HG03280 (cell line): ENCODE results near the gene MMP21.

ENCODE experiments used
- ATAC-seq: cut with Tn5 transposase; IDR thresholded peaks from one replicate; pipeline ENCODE4 v1.9.1; 2021; ENCODE audit warnings: mild to moderate bottlenecking, moderate library complexity; ENCODE audit not compliant: unreplicated experiment

The MMP21 gene

DNA sequence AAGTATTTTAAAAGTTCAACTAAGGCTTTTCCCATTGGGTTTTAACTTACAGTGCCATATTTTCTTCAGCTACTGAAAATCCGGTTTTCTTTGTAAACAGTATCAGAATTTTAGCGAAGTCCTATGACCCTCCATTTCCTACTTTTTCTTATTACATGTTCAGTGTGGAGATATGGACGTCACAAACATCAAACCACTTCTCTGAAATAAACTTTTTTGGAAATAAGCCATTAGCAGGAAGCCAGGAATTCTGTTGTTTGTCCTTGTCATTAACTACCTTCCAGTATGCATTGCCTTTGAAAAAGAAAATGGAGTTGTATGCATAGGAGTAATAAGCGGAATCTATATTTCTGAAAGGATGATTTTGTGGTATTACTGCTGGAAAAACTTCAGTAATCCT lies 9.1 kb downstream of the MMP21 start:
- ATAC-seq: no peak

DNA sequence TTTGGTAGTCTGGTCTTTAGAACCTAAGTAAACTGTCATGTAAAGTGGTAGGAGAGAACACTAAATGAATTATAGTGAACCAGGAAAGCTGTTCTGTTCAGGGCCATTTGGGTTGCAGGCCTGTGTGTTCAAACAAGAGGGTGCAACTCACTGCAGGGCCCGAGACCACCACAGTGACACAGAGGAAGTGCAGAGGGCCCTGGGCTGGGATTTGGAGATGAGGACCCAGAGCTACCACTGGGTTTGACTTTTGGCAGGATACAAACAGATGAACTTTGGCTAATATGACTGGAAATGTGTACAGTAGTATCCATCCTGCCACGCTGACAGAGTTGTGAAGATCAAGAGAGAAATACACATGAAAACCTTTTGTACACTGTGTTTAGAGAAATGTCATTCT lies 9.8 kb downstream of the MMP21 start:
- no peak for ATAC-seq

DNA sequence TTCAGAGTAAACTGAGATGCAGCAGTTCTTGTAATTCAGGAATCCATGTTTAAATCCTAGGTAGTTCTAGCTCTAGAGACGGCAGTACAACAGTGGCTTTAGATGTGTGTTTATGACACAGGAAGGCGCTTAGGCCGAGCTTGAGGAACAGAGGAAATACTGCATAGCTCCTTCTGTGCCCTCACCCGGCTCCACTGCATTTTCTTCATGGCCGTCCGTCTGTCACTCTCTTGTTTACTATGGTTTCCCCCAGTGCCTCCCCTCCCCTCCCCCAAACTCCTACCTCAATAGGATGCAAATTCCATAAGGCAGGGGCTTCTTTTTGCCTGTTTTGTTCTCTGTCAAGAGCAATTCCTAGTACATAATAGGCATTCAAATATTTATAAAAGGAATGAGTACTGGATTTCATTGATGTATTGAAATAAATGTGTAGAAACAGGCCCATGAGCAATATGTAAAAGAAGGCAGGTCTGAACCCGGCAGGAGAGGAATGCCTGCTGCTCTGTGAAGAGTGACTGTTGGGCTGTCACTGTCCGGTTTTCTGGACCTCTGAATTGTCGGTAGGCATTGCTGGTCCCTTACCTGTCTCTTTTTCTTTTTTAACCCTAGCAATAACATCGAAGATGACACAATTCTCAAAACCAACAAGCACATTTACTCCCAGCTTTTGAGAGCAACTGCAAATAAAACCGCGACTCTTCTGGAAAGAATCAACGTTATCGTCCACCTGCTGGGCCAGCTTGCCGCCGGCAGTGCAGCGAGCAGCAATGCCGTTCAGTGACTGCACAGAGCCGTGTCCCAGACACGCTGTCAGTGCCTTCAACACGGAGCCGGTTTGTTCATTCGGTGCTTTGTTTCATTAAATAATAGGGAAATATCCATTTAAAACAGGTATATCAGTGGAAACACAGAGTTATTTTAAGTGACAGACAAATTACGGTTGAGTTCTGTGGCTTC lies 12.7 kb downstream of the MMP21 start:
- no peak for ATAC-seq

DNA sequence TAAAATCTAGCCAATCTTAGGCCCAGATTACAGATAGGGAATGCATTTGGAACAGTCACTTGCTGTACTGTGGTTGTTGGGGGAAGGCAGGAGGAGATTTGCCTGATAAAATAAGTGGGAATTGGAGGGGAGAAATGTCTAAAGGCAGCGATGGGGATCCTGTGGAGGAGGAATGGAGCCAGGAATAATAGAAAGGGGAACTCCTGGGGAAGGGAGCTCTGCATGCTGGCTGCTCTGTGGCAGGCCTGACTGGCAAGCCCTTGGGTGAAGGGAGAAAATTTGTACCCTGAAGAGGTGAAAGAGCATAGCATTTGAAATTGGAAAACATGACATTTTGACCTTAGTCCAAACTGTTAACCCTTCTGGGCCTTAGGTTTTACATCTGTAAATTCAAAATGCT lies 13.7 kb downstream of the MMP21 start:
- no peak for ATAC-seq

DNA sequence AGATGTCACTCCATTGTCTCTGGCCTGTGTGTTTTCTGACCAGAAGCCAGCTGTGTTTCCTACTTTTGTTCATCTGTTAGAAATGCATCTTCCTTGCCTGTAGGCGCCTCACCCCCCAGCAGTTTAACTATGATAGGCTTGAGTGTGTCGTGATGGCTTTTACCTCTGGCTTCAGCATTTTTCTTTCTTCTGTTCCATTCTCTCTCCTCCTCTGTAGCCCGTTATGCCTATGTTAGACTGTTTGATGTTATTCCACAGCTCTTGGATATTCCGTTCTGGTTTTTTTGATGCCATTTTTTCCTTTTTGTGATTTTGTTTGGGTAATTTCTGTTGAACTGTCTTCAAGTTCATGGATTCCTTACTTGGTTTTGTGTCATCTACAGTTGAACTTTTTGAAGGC lies 17.9 kb downstream of the MMP21 start:
- no peak for ATAC-seq

DNA sequence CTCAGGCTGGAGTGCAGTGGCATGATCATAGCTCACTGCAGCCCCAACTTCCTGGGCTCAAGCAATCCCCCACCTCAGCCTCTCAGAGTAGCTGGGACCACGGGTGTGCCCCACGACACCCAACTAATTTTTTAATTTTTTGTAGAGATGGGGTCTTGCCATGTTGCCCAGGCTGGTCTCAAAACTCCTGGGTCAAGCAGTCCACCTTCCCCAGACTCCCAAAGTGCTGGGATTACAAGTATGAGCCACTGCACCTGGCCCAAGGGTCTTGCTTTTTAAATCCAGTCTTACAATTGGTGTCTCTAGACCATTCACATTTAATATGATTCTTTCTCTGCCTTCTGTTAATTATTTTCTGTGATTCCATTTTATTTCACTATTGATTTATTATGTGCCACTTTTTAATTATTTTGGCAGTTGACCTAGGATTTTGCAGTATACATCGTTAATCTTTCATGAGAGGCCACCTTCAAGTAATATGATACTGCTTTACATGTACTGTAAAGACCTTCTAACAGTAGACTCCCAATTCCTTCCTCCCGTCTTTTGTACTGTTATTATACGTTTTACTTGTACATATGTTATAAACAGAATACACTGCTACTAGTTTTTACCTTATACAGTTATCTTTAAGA lies 18.7 kb downstream of the MMP21 start:
- ATAC-seq: no peak

DNA sequence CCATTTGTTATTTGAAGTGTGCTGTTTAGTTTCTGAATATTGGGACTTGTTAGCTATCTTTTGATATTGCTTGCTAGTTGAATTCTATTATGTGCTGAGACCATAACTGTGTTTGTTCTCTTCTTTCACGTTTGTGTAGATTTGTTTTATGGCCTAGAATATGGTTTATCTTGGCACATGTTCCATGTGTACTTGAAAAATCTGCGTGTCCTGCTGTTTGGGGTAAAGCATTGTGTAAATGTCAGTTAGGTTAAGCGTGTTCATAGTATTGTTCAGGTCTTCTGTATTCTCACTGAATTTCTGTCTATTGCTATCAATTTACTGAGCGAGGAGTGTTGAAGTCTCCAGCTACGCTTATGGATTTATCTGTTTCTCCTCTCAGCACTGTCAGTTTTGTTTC lies 19.4 kb downstream of the MMP21 start:
- ATAC-seq: no peak

DNA sequence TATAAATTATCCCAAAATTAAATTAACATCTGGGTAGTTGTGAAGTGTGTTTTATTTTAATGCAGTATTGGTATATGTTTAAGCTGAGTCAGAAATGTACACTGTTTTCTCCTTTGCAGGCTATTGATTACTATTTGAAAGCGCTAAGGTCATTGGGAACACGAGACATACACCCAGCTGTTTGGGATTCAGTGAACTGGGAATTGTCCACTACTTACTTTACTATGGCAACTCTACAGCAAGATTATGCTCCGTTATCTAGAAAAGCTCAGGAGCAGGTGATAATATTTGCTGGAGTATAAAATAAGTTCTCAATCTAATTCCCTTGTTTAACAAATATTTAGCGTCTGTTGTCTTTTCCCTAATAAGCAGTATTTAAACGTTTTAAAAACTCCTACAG lies 28.2 kb downstream of the MMP21 start:
- ATAC-seq: no peak

DNA sequence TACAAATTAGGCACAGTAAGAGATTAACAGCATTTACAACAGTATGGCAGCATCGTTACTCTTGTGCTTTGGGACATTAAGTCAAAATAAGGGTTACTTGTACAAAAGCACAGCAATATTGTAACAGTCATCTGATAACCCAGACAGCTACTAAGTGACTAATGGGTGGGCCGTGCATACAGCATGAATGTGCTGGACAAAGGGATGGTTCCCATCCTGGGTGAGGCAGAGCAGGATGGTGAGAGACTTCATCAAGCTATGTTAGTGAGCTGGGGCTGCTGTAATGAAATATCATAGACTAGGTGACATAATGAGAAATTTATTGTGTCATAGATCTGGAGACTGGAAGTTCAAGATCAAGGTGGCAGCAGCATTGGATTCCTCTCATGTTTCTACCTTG lies 30.7 kb downstream of the MMP21 start:
- no peak for ATAC-seq

DNA sequence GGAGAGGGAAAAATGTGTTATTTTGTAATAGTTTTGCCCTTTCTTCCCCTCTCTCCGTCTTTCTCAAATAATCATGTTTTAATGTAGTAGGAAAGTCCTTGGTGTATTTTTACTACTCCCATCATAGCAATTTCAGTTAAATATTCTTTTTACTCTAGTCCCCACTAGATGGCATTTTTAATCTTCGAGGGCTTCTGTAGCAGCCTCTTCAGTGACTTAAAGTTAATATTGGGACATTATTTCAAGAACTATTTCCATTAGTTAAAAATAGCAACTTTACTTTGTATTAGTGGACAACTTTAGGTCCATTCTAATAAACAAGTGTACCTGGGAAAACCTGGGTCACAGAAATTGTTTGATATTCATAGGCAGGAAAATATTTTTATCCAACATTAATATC lies 33.2 kb downstream of the MMP21 start:
- no peak for ATAC-seq

DNA sequence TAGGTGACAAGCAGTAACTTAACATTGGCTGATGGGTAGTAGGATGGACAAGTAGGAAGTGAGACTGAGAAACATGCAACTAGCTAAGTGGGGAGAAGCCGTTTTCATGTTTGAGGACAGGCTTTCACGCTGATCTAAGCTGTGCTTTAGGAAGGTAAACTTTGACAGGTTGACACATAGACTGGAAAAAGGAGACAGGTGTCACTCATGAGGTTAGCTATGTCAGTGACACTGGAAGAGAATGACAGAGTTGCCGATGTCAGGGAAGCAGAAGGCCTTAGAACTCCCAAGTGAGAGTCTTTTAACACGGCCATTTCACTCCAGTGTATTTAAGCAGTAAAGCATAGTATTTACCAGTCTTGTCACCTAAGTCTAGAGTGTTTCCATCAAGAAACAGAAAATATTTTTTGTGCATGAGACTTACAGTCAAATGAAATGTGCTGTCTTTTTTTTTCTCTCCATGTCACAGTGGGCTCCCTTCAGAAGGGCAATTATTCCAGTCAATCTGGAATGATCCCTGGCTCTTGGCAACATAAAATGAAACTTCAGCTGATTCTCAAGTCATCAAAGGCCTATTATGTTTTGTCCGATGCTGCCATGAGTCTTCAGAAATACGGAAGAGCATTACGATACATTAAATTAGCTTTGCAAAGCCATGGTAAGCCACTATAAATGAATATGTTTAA lies 35.5 kb downstream of the MMP21 start:
- no peak for ATAC-seq

DNA sequence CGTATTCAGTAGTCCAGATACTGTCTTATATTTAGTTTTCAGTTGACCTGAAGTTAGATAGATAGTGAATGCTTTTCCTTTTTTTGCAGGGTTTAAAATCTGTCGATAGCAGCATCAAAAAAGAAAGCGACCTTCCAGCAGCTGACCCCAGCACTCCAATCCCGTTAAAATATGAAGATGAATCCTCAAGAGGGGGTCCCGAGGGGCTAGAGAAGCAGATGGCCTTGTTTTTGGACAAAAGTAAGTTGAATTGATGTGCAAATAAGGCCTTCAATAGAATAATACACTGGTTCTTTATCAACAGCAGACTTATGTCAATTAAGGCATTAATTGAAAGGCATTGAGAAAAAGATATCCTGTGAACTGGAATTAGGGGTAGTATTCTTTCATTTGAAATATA lies 37.4 kb downstream of the MMP21 start:
- no peak for ATAC-seq

DNA sequence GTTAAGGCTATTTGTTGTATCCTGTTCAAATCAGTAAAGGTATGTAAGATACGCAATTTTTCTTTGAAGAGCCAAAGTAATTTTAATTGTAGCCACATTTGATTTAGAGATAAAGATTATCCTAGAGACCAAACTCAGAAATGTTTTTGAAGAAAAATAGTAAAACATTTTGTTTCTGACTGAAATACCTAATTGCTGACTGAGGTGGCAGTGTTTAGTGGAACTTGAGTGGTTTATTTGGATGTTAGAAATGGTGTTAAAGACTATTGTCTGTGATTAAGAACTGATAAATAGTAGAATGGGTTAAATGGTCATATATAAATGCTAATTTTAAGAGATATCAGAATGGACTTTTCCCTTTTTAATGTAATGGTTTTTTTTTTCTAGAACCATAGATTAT lies 40.8 kb downstream of the MMP21 start:
- no peak for ATAC-seq

DNA sequence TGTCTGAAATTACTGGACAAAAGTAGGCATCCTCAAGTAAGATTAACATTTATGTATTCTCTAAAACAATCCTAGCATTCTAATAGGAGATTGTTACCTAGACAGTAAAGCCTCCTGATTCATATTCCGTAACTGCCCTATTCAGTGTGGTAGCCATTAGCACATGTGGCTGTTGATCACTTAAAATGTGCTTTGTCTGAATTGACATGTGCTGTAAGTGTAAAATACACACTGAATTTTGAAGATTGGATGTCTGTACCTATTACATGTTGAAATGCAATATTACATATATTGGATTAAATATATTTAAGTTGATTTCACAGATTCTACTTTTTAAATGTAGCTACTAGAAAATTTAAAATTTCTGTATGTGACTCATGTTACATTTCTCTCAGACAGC lies 41.5 kb downstream of the MMP21 start:
- no peak for ATAC-seq

DNA sequence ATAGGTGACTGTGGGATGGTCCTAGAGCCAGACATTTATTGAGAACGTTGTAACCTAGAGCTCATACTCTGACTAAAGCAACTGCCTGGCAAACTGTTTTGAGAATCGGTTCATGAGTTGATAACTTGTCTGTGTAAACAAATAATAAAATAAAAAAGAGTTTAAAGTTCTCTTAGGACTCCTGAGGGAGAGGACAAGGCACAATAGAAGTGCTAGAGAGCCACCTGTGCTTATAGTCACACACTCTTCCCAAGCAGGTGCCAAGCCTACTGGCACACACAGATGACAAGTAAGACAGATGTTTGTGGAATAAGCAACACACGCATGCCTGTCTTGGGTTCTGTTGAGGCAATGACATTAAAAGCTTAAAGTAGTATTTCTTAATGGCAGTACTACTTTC lies 48.2 kb downstream of the MMP21 start:
- ATAC-seq: no peak

DNA sequence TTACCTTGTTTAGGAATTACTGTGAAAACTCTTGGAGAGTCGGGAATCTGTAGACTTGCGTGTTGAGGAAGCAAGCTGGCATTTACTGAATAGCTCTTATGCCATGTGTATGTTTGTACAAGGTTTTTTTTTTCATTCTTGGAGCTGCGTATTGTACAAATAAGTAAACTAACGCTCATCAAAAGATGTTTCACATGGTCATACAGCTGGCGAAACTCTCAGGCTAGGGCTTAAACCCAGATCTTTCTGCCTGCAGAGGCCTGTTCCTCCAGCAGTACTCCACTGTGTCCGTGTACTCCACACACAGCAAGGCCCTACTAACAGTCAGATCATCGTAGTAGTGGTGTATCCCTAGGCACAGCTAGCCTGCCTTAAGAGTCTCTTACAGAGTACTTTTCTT lies 48.7 kb downstream of the MMP21 start:
- no peak for ATAC-seq

DNA sequence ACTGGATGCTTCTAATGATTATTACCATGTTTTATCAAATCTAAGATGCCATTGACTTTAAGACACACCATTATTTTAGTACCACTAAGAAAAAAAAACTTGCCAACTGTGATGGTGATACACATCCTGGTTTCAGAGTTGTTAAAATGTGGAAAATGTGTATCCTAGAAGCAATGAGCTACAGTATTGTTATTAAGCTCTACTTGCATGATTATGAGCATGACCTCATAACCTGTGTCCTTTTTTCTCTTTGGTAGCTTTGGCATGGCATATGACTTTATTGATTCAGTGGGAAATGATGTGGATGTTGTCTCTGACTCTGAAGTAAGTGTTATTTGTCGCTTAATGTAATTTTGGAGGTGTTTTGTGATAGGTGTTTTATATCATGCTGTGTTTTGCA lies 52.8 kb downstream of the MMP21 start:
- no peak for ATAC-seq

DNA sequence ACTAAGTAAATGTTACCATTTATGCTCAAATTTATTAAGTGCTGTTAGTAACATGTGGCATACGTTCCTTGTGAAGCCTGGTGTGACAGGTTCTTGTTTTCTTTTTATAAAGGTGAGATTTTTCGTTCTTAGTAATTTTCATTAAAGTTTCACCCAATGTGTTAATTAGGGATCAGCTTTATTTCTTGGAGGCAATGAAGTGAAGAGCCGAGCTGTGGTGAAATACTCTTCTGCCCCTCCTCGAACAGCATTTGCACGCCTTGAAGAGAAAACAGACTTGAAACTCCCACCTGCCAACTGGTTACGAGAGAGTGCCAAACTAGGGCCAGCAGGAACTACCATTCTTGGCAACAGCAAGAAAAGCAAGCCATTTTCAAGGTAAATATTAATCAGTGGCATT lies 54.6 kb downstream of the MMP21 start:
- no peak for ATAC-seq

DNA sequence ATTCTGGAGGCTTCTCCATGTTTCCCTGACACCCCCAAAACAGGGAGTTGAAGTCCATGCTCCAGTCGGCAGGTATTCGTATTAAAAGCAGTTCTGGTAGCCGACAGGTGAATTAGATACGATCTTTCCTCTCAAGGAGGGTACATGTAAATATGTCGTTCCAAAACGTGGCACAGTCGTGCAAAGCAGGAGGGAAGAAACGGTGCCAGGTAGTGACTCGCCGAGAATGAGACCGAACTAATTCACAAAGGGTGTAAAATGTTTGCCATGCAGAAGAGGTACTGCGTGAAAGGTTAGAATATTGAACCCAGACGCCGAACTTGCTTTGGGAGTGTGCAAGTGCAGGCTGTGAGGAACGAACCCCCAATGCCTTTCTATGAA lies 55.6 kb downstream of the MMP21 start:
- no peak for ATAC-seq

DNA sequence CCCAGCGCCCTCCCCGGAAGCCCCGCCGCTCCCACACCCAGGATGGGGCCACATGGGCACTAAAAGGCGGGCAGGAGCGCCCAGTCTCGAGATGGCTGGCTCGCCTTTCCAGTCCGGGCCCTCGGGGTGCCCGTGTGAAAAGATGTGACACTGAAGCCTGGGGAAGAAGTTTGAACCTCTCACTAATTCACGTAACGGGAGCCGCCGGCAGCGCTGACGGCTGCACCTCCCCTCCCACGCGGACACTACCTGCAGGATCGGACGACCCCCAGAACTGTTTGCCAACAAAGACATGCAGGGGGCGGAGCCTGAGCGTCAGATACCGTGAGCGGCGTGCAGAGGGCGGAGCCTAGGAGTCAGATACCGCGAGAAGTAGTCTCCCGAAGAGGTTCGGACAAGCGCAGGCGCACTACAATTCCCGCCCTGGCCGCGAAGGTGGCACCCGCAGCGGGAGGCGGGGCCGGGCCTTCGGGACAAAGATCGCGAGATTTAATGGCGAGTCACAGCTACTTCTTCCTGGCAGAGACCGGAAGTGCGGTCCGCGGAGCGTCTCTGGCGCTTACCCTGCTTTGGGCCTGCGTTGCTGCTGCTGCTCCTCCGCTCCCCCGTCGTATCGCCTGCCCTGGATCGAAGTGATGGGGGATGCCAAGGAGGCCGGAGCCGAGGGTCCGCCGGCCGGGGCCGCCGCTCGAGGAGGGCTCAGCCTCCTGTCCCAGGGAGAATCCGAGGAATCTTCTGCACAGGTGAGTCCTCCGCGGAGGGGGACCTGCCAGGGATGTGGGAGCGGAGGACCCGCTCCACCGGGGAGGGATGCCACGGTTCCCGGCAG lies 56.2 kb downstream of the MMP21 start, which contains the start of gene EDRF1:
Gene EDRF1, plus strand, starts transcription at position 537 of the 829 bp plus-strand sequence. Its CDS starts 99 bp downstream, at position 636.
- peak; percentile 95 for ATAC-seq
